GM04504 (cell line): ENCODE measurements around the gene PCTP.
A peak's percentile ranks its signal among the peaks of the same experiment; 100 is the strongest.

Experiments used
- DNase-seq: peaks from one replicate; pipeline ENCODE4 v3.0.0-alpha.2; 2012; ENCODE audit warnings: low read depth

The PCTP gene

GRCh38 chr17:55750750-55751657 lies at the start of gene PCTP:
Gene PCTP (plus strand): TSS chr17:55751051. CDS start chr17:55751104, 53 bp downstream.
- DNase-seq = peak; percentile 86

- DNase-seq = no peak
Measured at GRCh38 chr17:55702150-55702549, 48.7 kb upstream of the PCTP start.

GRCh38 chr17:55704401-55704800 lies 46.5 kb upstream of the PCTP start:
- no peak for DNase-seq

- no peak for DNase-seq
Measured at GRCh38 chr17:55705847-55706246, 45.0 kb upstream of the PCTP start.

- DNase-seq = no peak
Measured at GRCh38 chr17:55706808-55707773, 43.8 kb upstream of the PCTP start.

- no peak for DNase-seq
Measured at GRCh38 chr17:55708175-55708974, 42.5 kb upstream of the PCTP start.

- DNase-seq = no peak
Measured at GRCh38 chr17:55709440-55709839, 41.4 kb upstream of the PCTP start.

- no peak for DNase-seq
Measured at GRCh38 chr17:55709984-55710383, 40.9 kb upstream of the PCTP start.

- DNase-seq = no peak
Measured at GRCh38 chr17:55710410-55710809, 40.4 kb upstream of the PCTP start.

- DNase-seq = no peak
Measured at GRCh38 chr17:55710829-55711496, 39.9 kb upstream of the PCTP start.

- DNase-seq = no peak
Measured at GRCh38 chr17:55717432-55717831, 33.4 kb upstream of the PCTP start.

GRCh38 chr17:55717898-55718735 lies 32.7 kb upstream of the PCTP start:
- DNase-seq = no peak

GRCh38 chr17:55720919-55721836 lies 29.7 kb upstream of the PCTP start:
- no peak for DNase-seq

GRCh38 chr17:55722016-55722736 lies 28.7 kb upstream of the PCTP start:
- no peak for DNase-seq

GRCh38 chr17:55722742-55723487 lies 27.9 kb upstream of the PCTP start, which contains the start of gene TMEM100:
Gene TMEM100 (minus strand): TSS chr17:55722864. CDS start chr17:55721070, 1,794 bp downstream.
- DNase-seq = peak; percentile 46

GRCh38 chr17:55723488-55723848 lies 27.4 kb upstream of the PCTP start:
- DNase-seq = no peak

GRCh38 chr17:55726440-55726839 lies 24.4 kb upstream of the PCTP start:
- peak; percentile 88 for DNase-seq

- no peak for DNase-seq
Measured at GRCh38 chr17:55727275-55727674, 23.6 kb upstream of the PCTP start.
